Epithelial cell of esophagus (primary cell): Measurements from ENCODE around the gene KPRP.
A peak's percentile ranks its signal among the peaks of the same experiment; 100 is the strongest.

Experiments
- DNase-seq: peaks from one replicate; pipeline ENCODE4 v3.0.0; 2010; ENCODE audit warnings: low read depth
- H3K4me3 ChIP-seq: 2 replicates; pipeline ENCODE4 v1.5.1; 2011; ENCODE audit warnings: mild to moderate bottlenecking, low read length, control low read depth
- TF ChIP-seq, protein P1 (sequence below): IDR thresholded peaks from 2 replicates; pipeline ENCODE4 v1.5.1; 2011; ENCODE audit warnings: low read depth, mild to moderate bottlenecking, low read length, control low read depth, inconsistent platforms; ENCODE audit not compliant: insufficient read depth; ENCODE audit errors: missing control alignments

KPRP gene

DNA sequence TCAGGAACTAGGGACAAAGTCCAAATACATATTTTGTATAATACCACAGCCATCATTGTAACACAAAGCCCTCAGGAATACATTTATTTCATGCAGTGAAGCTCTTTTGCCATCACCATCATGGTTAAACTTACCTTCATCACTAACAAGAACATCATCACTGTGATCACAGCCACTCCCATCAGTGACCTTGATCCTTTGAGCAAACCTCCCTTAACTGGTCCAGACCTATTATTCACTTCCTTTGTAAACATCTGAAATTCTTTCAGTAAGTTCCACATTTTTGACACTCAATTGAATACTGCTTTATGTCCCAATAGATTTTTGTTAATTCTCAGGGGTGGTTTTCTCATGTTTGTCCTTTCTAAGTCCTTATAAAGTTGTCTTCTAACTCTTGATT is 16.2 kb upstream of the KPRP start:
- H3K4me3 ChIP-seq: no peak overlapping the region

DNA sequence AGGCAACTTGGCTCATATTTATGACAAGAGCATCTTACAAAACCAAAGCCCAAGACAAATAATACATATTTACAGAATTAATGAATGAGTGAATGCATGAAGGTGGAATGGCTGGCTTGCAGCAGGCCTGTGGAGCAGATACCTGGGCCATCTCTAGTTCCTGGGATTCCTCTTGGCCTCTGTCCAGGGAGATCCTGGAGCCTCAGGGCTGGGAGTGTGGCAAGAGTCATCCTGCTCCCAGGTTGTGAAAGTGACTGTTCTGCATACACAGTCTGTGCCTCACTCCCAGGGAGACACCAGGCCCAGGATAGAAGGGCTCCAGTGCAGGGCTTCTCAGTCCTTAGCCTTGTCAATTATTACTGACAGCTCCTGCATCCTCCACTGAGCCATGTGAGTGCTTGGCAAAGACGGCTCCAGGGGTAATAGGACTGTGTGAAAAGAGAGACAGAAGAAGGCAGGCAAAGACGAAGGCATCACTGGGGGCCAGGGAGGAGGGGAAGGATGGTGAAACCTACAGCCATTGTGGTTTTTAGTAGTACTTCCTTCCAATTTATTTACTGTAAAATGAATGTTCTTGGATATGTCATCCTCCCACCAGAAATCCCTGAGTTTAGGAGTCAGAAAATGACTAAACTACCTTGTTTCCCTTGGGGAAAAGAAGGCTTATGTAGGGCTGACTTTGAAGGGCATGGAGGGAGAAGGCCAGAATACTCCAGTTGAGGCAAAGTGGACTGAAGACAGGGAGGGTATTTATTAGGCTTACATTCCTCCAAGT is 14.3 kb upstream of the KPRP start:
- peak; percentile 97 for DNase-seq
- H3K4me3 ChIP-seq: no peak overlapping the region
- TF ChIP-seq, protein P1, sequence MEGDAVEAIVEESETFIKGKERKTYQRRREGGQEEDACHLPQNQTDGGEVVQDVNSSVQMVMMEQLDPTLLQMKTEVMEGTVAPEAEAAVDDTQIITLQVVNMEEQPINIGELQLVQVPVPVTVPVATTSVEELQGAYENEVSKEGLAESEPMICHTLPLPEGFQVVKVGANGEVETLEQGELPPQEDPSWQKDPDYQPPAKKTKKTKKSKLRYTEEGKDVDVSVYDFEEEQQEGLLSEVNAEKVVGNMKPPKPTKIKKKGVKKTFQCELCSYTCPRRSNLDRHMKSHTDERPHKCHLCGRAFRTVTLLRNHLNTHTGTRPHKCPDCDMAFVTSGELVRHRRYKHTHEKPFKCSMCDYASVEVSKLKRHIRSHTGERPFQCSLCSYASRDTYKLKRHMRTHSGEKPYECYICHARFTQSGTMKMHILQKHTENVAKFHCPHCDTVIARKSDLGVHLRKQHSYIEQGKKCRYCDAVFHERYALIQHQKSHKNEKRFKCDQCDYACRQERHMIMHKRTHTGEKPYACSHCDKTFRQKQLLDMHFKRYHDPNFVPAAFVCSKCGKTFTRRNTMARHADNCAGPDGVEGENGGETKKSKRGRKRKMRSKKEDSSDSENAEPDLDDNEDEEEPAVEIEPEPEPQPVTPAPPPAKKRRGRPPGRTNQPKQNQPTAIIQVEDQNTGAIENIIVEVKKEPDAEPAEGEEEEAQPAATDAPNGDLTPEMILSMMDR: no peak

More for the DNA sequence above, 16.2 kb upstream of the KPRP start:
- TF ChIP-seq, protein P1: no peak
- peak; percentile 53 for DNase-seq

DNA sequence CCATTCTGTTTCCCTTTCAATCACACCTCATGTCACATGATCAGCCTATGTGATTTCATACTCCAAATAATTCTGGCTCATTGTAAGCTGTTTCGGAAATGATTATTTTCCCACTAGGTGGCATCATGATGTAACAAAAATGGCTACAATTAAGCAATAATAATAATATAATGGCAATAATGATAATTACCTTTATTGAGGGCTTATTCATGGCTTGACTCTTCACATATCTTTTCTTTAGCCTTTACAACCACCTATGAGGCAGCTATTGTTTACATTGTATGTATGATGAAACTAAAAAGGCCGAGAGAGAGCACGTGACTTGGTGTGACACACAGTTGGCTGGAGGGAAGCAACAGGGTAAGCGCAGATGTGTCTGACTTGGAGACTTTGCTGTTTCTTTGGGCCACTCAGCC is 12.5 kb upstream of the KPRP start:
- TF ChIP-seq, protein P1: no peak
- no peak overlapping the region for H3K4me3 ChIP-seq
- peak; percentile 92 for DNase-seq

DNA sequence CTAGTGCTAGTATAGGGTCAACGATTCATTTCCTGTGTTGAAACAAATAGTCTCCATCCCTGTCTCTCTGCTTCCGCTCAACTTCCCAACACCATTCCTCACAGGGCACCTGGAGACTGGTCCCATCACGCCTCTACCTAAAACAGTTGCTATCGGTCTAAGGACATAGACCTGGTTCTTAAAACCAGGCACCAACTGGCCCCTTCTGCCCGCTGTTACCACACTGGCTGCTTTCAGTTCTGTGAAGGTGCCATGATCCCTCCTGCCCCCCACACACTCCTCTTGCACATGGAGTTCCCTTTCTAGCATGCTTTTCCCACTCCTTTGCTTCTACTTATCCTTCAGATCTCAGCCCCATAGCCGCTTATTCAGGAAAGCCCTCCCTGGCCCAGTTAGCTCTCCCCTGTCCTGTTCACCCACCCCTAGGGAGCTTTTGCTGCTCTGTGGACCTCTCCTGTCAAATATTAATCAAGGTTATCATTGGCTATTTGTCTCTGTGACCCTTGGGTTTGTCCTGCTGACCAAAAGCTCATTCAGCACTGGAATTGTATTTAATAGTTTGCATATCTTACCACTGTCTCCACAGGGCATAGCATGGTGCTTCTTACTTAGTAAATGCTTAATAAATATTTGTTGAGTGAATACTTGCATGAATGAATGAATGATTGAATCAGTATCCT is 11.9 kb upstream of the KPRP start:
- TF ChIP-seq, protein P1: no peak
- DNase-seq: no peak
- no peak overlapping the region for H3K4me3 ChIP-seq

DNA sequence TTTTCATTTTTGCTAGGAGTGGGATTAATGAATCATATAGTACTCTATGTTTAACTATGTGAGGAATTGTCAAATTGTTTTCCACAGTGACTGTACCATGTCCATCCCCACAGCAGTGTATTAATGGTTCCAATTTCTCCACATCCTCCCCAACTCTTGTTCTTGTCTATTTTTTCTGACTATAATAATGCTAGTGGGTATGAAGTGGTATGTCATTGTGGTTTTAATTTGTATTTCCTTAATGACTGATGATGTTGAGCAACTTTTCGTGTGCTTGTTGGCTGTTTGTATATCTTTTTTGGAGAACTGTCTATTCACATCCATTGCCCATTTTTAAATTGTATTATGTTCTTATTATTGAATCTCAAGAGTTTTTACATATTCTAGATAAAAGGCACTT is 10.0 kb upstream of the KPRP start:
- TF ChIP-seq, protein P1: no peak
- DNase-seq: peak; percentile 48
- no peak overlapping the region for H3K4me3 ChIP-seq

DNA sequence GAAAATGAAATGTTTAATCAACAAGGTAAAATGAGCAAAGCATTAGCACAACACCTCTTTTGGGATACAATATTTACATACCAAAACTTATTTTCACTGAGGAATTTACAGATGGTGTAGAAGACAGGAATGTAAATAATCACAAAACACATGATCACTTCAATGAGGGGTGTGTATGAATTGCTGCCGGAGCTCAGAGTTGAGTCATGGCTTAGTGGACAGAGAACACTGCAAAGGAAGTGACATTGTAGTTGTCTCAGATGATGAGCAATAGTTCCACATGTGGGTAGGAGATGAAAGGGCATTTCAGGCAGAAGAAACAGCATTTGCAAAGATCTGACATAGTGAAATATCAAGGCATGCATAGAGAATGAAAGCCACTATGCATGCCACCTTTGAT is 5.6 kb upstream of the KPRP start:
- no peak overlapping the region for H3K4me3 ChIP-seq
- DNase-seq: peak; percentile 96
- TF ChIP-seq, protein P1: no peak
